Measurements from ENCODE around the gene OR1A2. TPM values are rescaled to one million over a fixed set of nuclear protein-coding genes. Genes with fewer than 3 reads are reported as not detected.
"Not testable (repeated sequence)": the region's sequence is repeated elsewhere in the genome, so short reads cannot be mapped to it uniquely, and the experiment has no call there.

OR1A2 gene
- total RNA-seq, 2 experiments from 2014 or later: not detected

DNA sequence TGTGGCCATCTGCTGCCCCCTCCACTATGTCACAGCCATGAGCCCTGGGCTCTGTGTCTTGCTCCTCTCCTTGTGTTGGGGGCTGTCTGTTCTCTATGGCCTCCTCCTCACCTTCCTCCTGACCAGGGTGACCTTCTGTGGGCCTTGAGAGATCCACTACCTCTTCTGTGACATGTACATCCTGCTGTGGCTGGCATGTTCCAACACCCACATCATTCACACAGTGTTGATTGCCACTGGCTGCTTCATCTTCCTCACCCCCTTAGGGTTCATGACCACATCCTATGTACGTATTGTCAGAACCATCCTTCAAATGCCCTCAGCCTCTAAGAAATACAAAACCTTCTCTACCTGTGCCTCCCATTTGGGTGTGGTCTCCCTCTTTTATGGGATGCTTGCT is 43.7 kb downstream of the OR1A2 start:
- DNase-seq; H3K4me1 Mint-ChIP-seq; H3K9me3 Mint-ChIP-seq; POLR2A ChIA-PET; H3K4me3 Mint-ChIP-seq; H3K36me3 Mint-ChIP-seq (ENCODE audit: low read depth); H3K27ac Mint-ChIP-seq; CTCF ChIA-PET; H3K27me3 Mint-ChIP-seq: not testable (repeated sequence)

DNA sequence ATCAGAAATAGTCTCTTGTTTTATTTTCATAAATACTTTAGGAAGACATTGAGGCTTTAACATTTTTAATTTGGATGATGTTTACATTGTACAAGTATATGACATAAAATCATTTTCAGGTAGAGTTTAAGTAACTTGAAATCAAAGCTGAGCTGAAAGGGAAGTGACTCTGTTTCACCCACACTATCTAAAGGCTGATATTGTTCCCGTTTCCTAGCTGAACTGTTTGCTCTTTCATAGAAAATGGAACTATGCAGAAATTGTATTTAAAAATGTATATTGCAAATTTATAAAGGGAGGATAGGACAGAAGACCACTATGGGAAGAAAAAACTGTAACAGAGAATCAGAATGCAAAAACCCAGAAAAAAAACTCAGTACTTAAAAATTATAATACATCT is 47.5 kb downstream of the OR1A2 start:
- H3K4me1 Mint-ChIP-seq; H3K4me3 Mint-ChIP-seq; H3K27ac Mint-ChIP-seq; H3K9me3 Mint-ChIP-seq; H3K27me3 Mint-ChIP-seq; POLR2A ChIA-PET; H3K36me3 Mint-ChIP-seq (ENCODE audit: low read depth); CTCF ChIA-PET; DNase-seq: not testable (repeated sequence)

Other genes starting within 250 kb of the OR1A2 start
- not detected for gene OR1D5, start 133.9 kb upstream of the OR1A2 start, total RNA-seq
- gene OR1D2, start 93.1 kb upstream of the OR1A2 start, total RNA-seq: not detected
- gene OR1G1, start 70.0 kb upstream of the OR1A2 start, total RNA-seq: not detected
- gene OR1A1, start 10.1 kb downstream of the OR1A2 start, total RNA-seq: not detected
- under 1 TPM; 0.44 to 0.64 TPM for gene OR3A1, start 100.8 kb downstream of the OR1A2 start, total RNA-seq
- gene OR3A2, start 188.8 kb downstream of the OR1A2 start, total RNA-seq: 1 to 10 TPM; 1.4 to 2.0 TPM
- not detected for gene OR1E1, start 200.9 kb downstream of the OR1A2 start, total RNA-seq
- gene OR3A3, start 213.9 kb downstream of the OR1A2 start, total RNA-seq: not detected
- gene OR1E2, start 236.3 kb downstream of the OR1A2 start, total RNA-seq: not detected

Data from activated CD4-positive, alpha-beta T cell treated with anti-CD3 and anti-CD28 coated beads, Interleukin-2, amount 10 ng/mL, durations not matched to agents 7 days and 5 days (primary cell).